CD4-positive, CD25-positive, alpha-beta regulatory T cell (primary cell): ENCODE data around the gene NR2F1-AS1. TPM values are rescaled to one million over a fixed set of nuclear protein-coding genes. Genes with fewer than 3 reads are reported as not detected.

ENCODE experiments used
- ATAC-seq, 2 donors: fragments of 150-1000 bp; cut with Tn5 transposase; one replicate each; pipeline ENCODE4 v1.10.0; 2021; ENCODE audit warnings: low read depth in 2 of 2, moderate number of reproducible peaks in 2 of 2, moderate library complexity in 1 of 2
- DNase-seq, 3 donors: peaks; one replicate each; pipeline versions ENCODE4 v3.0.0 to v3.0.0-alpha.2; 2012 to 2022; ENCODE audit warnings: mixed read lengths in 1 of 3
- H3K27ac ChIP-seq: one replicate; pipeline ENCODE4 v1.7.0; 2013; ENCODE audit warnings: mild to moderate bottlenecking, low read length; ENCODE audit not compliant: insufficient read depth, poor library complexity, severe bottlenecking
- H3K27me3 ChIP-seq: one replicate; pipeline ENCODE4 v1.7.0; 2013; ENCODE audit warnings: low read length; ENCODE audit not compliant: control insufficient read depth, insufficient read depth
- H3K36me3 ChIP-seq: one replicate; pipeline ENCODE4 v1.7.0; 2013; ENCODE audit warnings: mild to moderate bottlenecking, low read length, moderate library complexity; ENCODE audit not compliant: control insufficient read depth, insufficient read depth
- H3K4me1 ChIP-seq: 2 replicates; pipeline ENCODE4 v1.7.0; 2013; ENCODE audit warnings: mild to moderate bottlenecking, low read length; ENCODE audit not compliant: insufficient read depth, control insufficient read depth, poor library complexity, severe bottlenecking
- H3K4me3 ChIP-seq: one replicate; pipeline ENCODE4 v1.7.0; 2013; ENCODE audit warnings: low read depth, mild to moderate bottlenecking, low read length, moderate library complexity
- H3K9me3 ChIP-seq, 2 experiments: 1 replicate in 1 of 2; 2 replicates in 1 of 2; pipeline ENCODE4 v1.7.0; 2013; ENCODE audit warnings: low read length in 2 of 2, mild to moderate bottlenecking in 1 of 2, moderate library complexity in 1 of 2; ENCODE audit not compliant: control insufficient read depth in 2 of 2
- H3K27ac Mint-ChIP-seq, 3 donors: one replicate each; pipeline ENCODE4 v1.8.0; 2020 to 2022; ENCODE audit warnings: mild to moderate bottlenecking in 3 of 3, mixed read lengths in 3 of 3, moderate library complexity in 2 of 3
- H3K27me3 Mint-ChIP-seq: one replicate; pipeline ENCODE4 v1.8.0; 2022; ENCODE audit warnings: mild to moderate bottlenecking, mixed read lengths
- H3K36me3 Mint-ChIP-seq: one replicate; pipeline ENCODE4 v1.8.0; 2020; ENCODE audit warnings: mixed read lengths
- H3K4me1 Mint-ChIP-seq, 4 donors: one replicate each; pipeline ENCODE4 v1.8.0; 2020 to 2022; ENCODE audit warnings: mixed read lengths in 4 of 4, mild to moderate bottlenecking in 1 of 4
- H3K4me3 Mint-ChIP-seq, 4 donors: one replicate each; pipeline ENCODE4 v1.8.0; 2020 to 2022; ENCODE audit warnings: mild to moderate bottlenecking in 4 of 4, mixed read lengths in 4 of 4, moderate library complexity in 3 of 4
- H3K9me3 Mint-ChIP-seq, 7 donors: one replicate each; pipeline ENCODE4 v1.8.0; 2020 to 2022; ENCODE audit warnings: mixed read lengths in 7 of 7, mild to moderate bottlenecking in 3 of 7, moderate library complexity in 2 of 7
- polyA plus RNA-seq, 4 donors: library from polyadenylated mRNA; unstranded; fragments of 300-500 nt; fragmentation: Illumina TruSeq; gene quantifications; one replicate each; pipeline ENCODE4 v1.2.3, GENCODE V29; 2021
- total RNA-seq: library from RNA; stranded (reverse); gene quantifications from one replicate; pipeline ENCODE4 v1.2.3, GENCODE V29; 2022

Gene NR2F1-AS1
- total and polyA plus RNA-seq, 5 donors from 2014 or later: not detected

GRCh38 chr5:93431250-93431649 is 149.8 kb downstream of the NR2F1-AS1 start:
- no peaks in the 10 kb centered on the region for H3K4me1 ChIP-seq
- H3K4me3 Mint-ChIP-seq: no peak overlapping the region
- no peak for DNase-seq
- H3K36me3 Mint-ChIP-seq: no peaks in the 10 kb centered on the region
- no peaks in the 10 kb centered on the region for H3K9me3 Mint-ChIP-seq
- no peak for ATAC-seq
- no peaks in the 10 kb centered on the region for H3K36me3 ChIP-seq
- no peaks in the 10 kb centered on the region for H3K9me3 ChIP-seq
- no peaks in the 10 kb centered on the region for H3K4me1 Mint-ChIP-seq
- no peak overlapping the region for H3K4me3 ChIP-seq
- H3K27me3 Mint-ChIP-seq: no peaks in the 10 kb centered on the region
- no peaks in the 10 kb centered on the region for H3K27me3 ChIP-seq
- H3K27ac Mint-ChIP-seq: no peak overlapping the region
- no peak overlapping the region for H3K27ac ChIP-seq

- Histone ChIP-seq H3K36me3 (no peaks in the 10 kb centered on the region), H3K27me3 (no peaks in the 10 kb centered on the region), H3K4me3 (no peak overlapping the region), H3K4me1 (no peaks in the 10 kb centered on the region), H3K9me3 (no peaks in the 10 kb centered on the region), H3K27ac (no peak overlapping the region)
- no peak for ATAC-seq
- Mint-ChIP-seq H3K36me3 (no peaks in the 10 kb centered on the region), H3K4me3 (no peak overlapping the region), H3K27me3 (no peaks in the 10 kb centered on the region), H3K27ac (no peak overlapping the region), H3K9me3 (no peaks in the 10 kb centered on the region), H3K4me1 (no peaks in the 10 kb centered on the region)
- DNase-seq: no peak
Measured at GRCh38 chr5:93430673-93431199, 150.3 kb downstream of the NR2F1-AS1 start.

GRCh38 chr5:93430118-93430517 is 150.9 kb downstream of the NR2F1-AS1 start:
- Mint-ChIP-seq H3K4me1 (no peaks in the 10 kb centered on the region), H3K4me3 (no peak overlapping the region), H3K9me3 (no peaks in the 10 kb centered on the region), H3K36me3 (no peaks in the 10 kb centered on the region), H3K27me3 (no peaks in the 10 kb centered on the region), H3K27ac (no peak overlapping the region)
- no peaks in the 10 kb centered on the region for H3K9me3 ChIP-seq
- H3K4me3 ChIP-seq: no peak overlapping the region
- no peaks in the 10 kb centered on the region for H3K27me3 ChIP-seq
- no peak overlapping the region for H3K27ac ChIP-seq
- no peaks in the 10 kb centered on the region for H3K36me3 ChIP-seq
- DNase-seq (no peak), ATAC-seq (no peak)
- H3K4me1 ChIP-seq: no peaks in the 10 kb centered on the region

- H3K36me3 Mint-ChIP-seq: no peaks in the 10 kb centered on the region
- no peak for ATAC-seq
Measured at GRCh38 chr5:93428868-93429267, 152.2 kb downstream of the NR2F1-AS1 start.

GRCh38 chr5:93427316-93427715 is 153.7 kb downstream of the NR2F1-AS1 start:
- H3K36me3 Mint-ChIP-seq: no peaks in the 10 kb centered on the region

More at GRCh38 chr5:93428868-93429267, 152.2 kb downstream of the NR2F1-AS1 start:
- Histone ChIP-seq H3K27ac (no peak overlapping the region), H3K4me1 (no peaks in the 10 kb centered on the region), H3K9me3 (no peaks in the 10 kb centered on the region), H3K36me3 (no peaks in the 10 kb centered on the region), H3K4me3 (no peak overlapping the region), H3K27me3 (no peaks in the 10 kb centered on the region)
- no peak for DNase-seq
- H3K9me3 Mint-ChIP-seq: no peaks in the 10 kb centered on the region
- no peaks in the 10 kb centered on the region for H3K4me1 Mint-ChIP-seq
- no peak overlapping the region for H3K27ac Mint-ChIP-seq
- H3K27me3 Mint-ChIP-seq: no peaks in the 10 kb centered on the region
- H3K4me3 Mint-ChIP-seq: no peak overlapping the region

GRCh38 chr5:93425096-93425495 is 155.9 kb downstream of the NR2F1-AS1 start:
- Histone ChIP-seq H3K27ac (no peak overlapping the region), H3K4me3 (no peak overlapping the region), H3K27me3 (no peaks in the 10 kb centered on the region), H3K9me3 (no peaks in the 10 kb centered on the region), H3K36me3 (no peaks in the 10 kb centered on the region), H3K4me1 (no peaks in the 10 kb centered on the region)
- ATAC-seq (no peak), DNase-seq (no peak)
- Mint-ChIP-seq H3K27me3 (peaks cover 4% of the 10 kb centered on the region), H3K4me1 (no peaks in the 10 kb centered on the region), H3K27ac (no peak overlapping the region), H3K4me3 (no peak overlapping the region), H3K9me3 (no peaks in the 10 kb centered on the region), H3K36me3 (no peaks in the 10 kb centered on the region)

More at GRCh38 chr5:93427316-93427715, 153.7 kb downstream of the NR2F1-AS1 start:
- Histone ChIP-seq H3K27me3 (no peaks in the 10 kb centered on the region), H3K4me3 (no peak overlapping the region), H3K4me1 (no peaks in the 10 kb centered on the region), H3K27ac (no peak overlapping the region), H3K36me3 (no peaks in the 10 kb centered on the region), H3K9me3 (no peaks in the 10 kb centered on the region)
- Mint-ChIP-seq H3K27me3 (no peaks in the 10 kb centered on the region), H3K4me1 (no peaks in the 10 kb centered on the region), H3K9me3 (no peaks in the 10 kb centered on the region), H3K27ac (peak overlapping the region in 1 of 3 donors; percentile 2), H3K4me3 (no peak overlapping the region)
- DNase-seq (no peak), ATAC-seq (no peak)

- Histone ChIP-seq H3K4me3 (no peak overlapping the region), H3K27me3 (no peaks in the 10 kb centered on the region), H3K9me3 (no peaks in the 10 kb centered on the region), H3K4me1 (no peaks in the 10 kb centered on the region), H3K27ac (no peak overlapping the region), H3K36me3 (no peaks in the 10 kb centered on the region)
- H3K27ac Mint-ChIP-seq: no peak overlapping the region
- H3K9me3 Mint-ChIP-seq: peaks cover 0 to 2% (median 0%) of the 10 kb centered on the region in 7 donors
- H3K4me1 Mint-ChIP-seq: peaks cover 0 to 3% (median 0%) of the 10 kb centered on the region in 4 donors
- no peaks in the 10 kb centered on the region for H3K36me3 Mint-ChIP-seq
- H3K4me3 Mint-ChIP-seq: no peak overlapping the region
- H3K27me3 Mint-ChIP-seq: peaks cover 5% of the 10 kb centered on the region
- ATAC-seq: no peak
- no peak for DNase-seq
Measured at GRCh38 chr5:93423300-93423699, 157.7 kb downstream of the NR2F1-AS1 start.

GRCh38 chr5:93422652-93423280 is 158.3 kb downstream of the NR2F1-AS1 start:
- Mint-ChIP-seq H3K36me3 (no peaks in the 10 kb centered on the region), H3K4me3 (no peak overlapping the region), H3K27me3 (peaks cover 5% of the 10 kb centered on the region), H3K9me3 (peaks cover 0 to 2% (median 0%) of the 10 kb centered on the region in 7 donors), H3K4me1 (peaks cover 0 to 3% (median 0%) of the 10 kb centered on the region in 4 donors), H3K27ac (no peak overlapping the region)
- H3K27ac ChIP-seq: no peak overlapping the region
- H3K27me3 ChIP-seq: no peaks in the 10 kb centered on the region
- DNase-seq (no peak), ATAC-seq (no peak)
- no peaks in the 10 kb centered on the region for H3K4me1 ChIP-seq
- no peak overlapping the region for H3K4me3 ChIP-seq
- no peaks in the 10 kb centered on the region for H3K36me3 ChIP-seq
- no peaks in the 10 kb centered on the region for H3K9me3 ChIP-seq
